Ascending aorta (tissue), 2 donors: ENCODE results near the gene SLC6A8. TPM values are rescaled to one million over a fixed set of nuclear protein-coding genes. Genes with fewer than 3 reads are reported as not detected.
"Not testable (repeated sequence)": the region's sequence is repeated elsewhere in the genome, so short reads cannot be mapped to it uniquely, and the experiment has no call there.

ENCODE experiments used
- DNase-seq, 2 donors: peaks; one replicate each; pipeline ENCODE4 v3.0.0-alpha.2; 2019; ENCODE audit warnings: low spot score in 2 of 2
- H3K27ac ChIP-seq, 2 donors: fragments of 200-600 bp; sonication (generic); one replicate each; pipeline ENCODE4 v1.5.1; 2016 to 2017; ENCODE audit warnings: mild to moderate bottlenecking in 1 of 2
- H3K27me3 ChIP-seq: fragments of 200-600 bp; sonication (generic); one replicate; pipeline ENCODE4 v1.5.1; 2017
- H3K36me3 ChIP-seq, 2 donors: fragments of 200-600 bp; sonication (generic); one replicate each; pipeline ENCODE4 v1.5.1; 2016
- H3K4me1 ChIP-seq, 2 donors: fragments of 200-600 bp; sonication (generic); one replicate each; pipeline ENCODE4 v1.5.1; 2016 to 2017; ENCODE audit warnings: mild to moderate bottlenecking in 1 of 2
- H3K4me3 ChIP-seq, 2 donors: fragments of 200-600 bp; sonication (generic); one replicate each; pipeline ENCODE4 v1.5.1; 2016 to 2017; ENCODE audit warnings: mild to moderate bottlenecking in 1 of 2
- H3K9me3 ChIP-seq, 2 donors: fragments of 200-600 bp; sonication (generic); one replicate each; pipeline ENCODE4 v1.5.1; 2016
- intact Hi-C: fragments of 100-400 bp; cut with DNase I; formaldehyde crosslinking; loops from one replicate; pipeline ENCODE4 v1.15.1; 2023
- total RNA-seq: library from RNA; depleted of rRNA; stranded (reverse); fragments of >200 nt; gene quantifications from one replicate; pipeline ENCODE4 v1.1.0, GENCODE V29; 2016
- TF ChIP-seq, protein P1 (sequence below), 3 experiments: fragments of 200-600 bp in 2 of 3; fragments of 450-650 bp in 1 of 3; sonication (generic) in 2 of 3; IDR thresholded peaks; one replicate each; pipeline ENCODE4 v1.5.1; 2016 to 2019; ENCODE audit warnings: antibody characterized with exemption in 3 of 3, mild to moderate bottlenecking in 1 of 3, moderate library complexity in 1 of 3

The SLC6A8 gene
- total RNA-seq, 1 donor from 2014 or later = 44.2 TPM

DNA sequence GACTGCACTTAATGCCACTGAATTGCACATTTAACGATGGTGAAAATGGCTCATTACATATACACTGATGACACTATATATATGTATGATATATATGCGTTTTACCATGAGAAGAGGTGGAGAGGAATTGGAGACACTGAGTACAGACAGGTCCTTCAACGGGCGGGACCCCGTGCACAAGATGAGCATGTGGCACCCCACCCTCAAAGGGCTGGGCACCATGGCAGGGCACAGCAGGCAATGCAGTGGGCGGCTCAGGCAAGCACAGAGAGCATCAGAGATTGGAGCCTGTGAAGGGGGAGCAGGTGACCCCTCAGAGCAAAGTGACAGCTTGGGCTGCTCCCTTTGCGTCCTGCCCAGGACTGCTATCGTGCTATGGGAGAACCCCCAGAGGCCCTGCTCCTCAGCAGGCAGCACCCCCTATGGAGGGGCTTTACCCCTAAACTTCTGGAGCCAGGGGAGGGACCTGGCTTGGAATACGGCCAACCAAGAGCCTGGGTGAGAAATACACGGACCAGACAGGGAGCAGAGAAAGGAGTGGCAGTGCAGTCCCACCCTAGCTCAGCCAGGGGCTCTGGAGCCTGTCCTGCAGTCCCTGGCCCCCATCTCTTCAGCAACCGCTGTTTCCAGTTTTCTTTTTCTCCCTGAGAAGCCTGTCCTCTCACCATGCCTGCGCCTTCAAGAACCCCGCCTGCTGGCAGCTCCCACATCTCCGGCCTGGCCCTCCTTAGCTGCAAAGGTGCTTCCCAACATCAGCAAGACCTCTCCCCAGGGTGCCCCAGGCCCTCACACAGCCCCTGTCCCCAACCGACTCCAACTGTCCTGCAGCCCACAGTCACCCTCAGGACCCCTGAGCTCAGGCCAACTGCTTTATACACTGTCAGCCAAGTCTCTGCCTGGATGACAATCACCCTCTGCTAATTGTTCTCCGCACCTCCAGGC, 10.5 kb downstream of the SLC6A8 start:
- peaks cover 14 to 17% of the 10 kb centered on the region in 2 donors for H3K36me3 ChIP-seq
- no peak overlapping the region for H3K4me3 ChIP-seq
- TF ChIP-seq, protein P1, sequence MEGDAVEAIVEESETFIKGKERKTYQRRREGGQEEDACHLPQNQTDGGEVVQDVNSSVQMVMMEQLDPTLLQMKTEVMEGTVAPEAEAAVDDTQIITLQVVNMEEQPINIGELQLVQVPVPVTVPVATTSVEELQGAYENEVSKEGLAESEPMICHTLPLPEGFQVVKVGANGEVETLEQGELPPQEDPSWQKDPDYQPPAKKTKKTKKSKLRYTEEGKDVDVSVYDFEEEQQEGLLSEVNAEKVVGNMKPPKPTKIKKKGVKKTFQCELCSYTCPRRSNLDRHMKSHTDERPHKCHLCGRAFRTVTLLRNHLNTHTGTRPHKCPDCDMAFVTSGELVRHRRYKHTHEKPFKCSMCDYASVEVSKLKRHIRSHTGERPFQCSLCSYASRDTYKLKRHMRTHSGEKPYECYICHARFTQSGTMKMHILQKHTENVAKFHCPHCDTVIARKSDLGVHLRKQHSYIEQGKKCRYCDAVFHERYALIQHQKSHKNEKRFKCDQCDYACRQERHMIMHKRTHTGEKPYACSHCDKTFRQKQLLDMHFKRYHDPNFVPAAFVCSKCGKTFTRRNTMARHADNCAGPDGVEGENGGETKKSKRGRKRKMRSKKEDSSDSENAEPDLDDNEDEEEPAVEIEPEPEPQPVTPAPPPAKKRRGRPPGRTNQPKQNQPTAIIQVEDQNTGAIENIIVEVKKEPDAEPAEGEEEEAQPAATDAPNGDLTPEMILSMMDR (IDR thresholded peaks at IDR 0.05) = no peak
- DNase-seq = no peak
- no peak overlapping the region for H3K27ac ChIP-seq
- no peaks in the 10 kb centered on the region for H3K4me1 ChIP-seq
- H3K27me3 ChIP-seq = no peaks in the 10 kb centered on the region
- no peaks in the 10 kb centered on the region for H3K9me3 ChIP-seq
- intact Hi-C loops = no loop called here

DNA sequence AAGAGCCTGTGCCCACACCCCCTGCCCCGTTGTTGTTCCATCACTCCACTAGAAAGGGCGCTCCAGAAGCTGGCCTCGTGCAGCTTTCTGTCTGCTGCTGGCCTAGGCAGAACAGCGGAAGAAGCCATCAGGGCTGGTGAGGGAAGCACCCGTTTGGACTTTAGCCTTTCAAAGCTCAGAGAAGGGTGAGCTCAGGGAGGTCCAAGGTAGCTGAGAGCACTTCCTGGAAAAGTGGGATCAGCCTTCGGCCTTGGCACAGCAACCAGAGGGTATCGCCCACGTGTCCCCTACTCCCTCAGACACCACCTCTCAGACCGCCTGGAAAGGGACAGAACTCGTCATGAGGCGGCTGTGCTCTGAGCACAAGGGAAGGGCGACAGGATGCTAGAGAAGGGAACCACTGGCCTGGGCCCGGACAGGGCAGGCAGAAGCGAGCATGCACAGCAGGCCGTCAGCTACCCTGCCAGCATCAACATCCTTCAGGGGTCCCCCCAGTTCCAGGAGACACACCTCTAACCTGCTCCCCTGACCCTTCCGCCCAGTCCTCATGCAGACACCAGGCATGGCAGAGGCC, 11.6 kb downstream of the SLC6A8 start:
- H3K4me1 ChIP-seq, H3K4me3 ChIP-seq, intact Hi-C loops, H3K9me3 ChIP-seq, H3K27ac ChIP-seq, H3K27me3 ChIP-seq, DNase-seq: not testable (repeated sequence)
- H3K36me3 ChIP-seq = peaks cover 14 to 17% of the 10 kb centered on the region in 2 donors

DNA sequence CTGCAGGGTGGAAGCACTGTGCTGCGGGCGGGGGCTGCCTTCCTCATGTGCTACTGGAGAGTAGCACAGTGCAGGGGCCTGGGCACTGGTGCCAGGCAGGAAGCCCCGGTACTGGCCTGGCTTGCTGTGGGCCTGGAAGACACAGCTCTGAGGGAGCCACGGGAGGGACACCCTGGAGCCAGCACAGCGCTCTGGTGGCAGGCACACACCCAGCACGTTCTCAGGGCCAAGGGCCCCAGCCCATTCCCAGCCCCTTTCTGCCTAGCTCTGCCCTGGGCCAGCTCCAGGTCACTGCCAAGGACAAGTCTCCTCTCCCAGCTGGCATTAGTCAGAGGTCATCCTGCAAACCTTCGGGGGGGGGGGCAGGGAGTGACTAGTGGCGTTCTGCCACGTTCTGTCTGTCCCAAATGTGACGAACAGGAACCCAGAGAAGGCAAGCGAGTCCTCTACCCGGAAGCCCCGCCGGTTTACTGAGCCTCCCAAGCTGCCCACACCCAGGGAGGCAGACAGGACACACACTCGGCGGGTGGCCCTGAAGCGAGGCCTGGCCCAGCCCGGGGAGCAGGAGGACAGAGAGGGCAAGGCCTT, 12.2 kb downstream of the SLC6A8 start:
- DNase-seq, H3K27me3 ChIP-seq, H3K4me1 ChIP-seq, intact Hi-C loops, H3K4me3 ChIP-seq, H3K9me3 ChIP-seq: not testable (repeated sequence)
- peaks cover 14 to 17% of the 10 kb centered on the region in 2 donors for H3K36me3 ChIP-seq
- H3K27ac ChIP-seq = peak overlapping the region in 1 of 2 donors; percentile 18

DNA sequence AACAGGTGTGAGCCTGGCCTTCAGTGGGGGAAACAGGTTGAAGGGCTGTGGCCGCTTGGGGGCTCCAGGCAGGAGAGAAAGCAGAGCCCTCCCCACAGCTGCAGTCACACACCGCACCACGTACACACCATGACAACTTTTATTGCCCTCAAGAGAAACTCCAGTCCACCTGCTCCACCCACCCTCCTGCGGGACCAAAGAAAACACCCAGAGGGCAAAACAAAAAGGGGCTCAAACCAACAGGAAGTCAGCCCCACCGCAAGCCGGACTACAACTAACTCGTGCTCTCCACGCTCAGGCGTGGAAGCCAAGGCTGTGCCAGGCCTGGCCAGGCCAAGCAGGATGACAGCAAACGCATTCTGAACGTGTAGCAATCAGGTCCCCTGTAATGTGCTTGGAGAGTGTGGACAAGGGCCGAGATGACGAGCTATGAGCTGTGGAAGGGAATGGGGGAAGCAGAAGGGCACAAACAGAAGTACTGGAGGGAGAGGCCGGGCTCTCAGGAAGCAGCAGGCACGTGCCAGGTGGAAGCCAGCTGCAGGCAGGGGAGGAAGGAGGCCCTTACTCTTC, 12.7 kb downstream of the SLC6A8 start:
- TF ChIP-seq, protein P1 (IDR thresholded peaks at IDR 0.05) = no peak
- Histone ChIP-seq H3K4me3 (no peak overlapping the region), H3K27ac (peak overlapping the region; percentile 11 to 18), H3K9me3 (no peaks in the 10 kb centered on the region), H3K27me3 (no peaks in the 10 kb centered on the region), H3K36me3 (peaks cover 14 to 17% of the 10 kb centered on the region in 2 donors), H3K4me1 (no peaks in the 10 kb centered on the region)
- intact Hi-C loops = no loop called here
- DNase-seq = no peak

DNA sequence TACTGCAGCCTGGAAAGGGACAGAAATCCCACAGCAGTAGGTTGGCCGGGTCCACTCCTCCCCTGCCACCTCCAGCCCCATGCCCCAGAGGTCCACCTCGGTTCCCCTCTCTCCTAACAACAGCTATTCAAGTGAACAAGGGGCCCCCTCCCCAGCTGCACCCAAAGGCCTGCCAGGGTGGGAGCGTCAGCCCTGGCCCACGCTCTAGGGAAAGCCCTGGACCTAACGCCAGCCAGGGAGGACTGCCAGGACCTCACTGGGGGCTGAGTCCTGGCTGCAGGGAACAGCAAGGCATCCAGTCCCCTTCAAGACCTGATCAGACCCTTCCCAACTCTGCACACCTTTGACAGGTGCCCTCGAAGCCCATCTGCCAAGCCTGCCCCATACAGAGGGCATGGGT, 13.2 kb downstream of the SLC6A8 start:
- Histone ChIP-seq H3K27me3 (no peaks in the 10 kb centered on the region), H3K27ac (peak overlapping the region in 1 of 2 donors; percentile 11), H3K4me1 (no peaks in the 10 kb centered on the region), H3K36me3 (peaks cover 14 to 17% of the 10 kb centered on the region in 2 donors), H3K9me3 (no peaks in the 10 kb centered on the region), H3K4me3 (no peak overlapping the region)
- no peak for DNase-seq
- intact Hi-C loops = no loop called here
- TF ChIP-seq, protein P1 (IDR thresholded peaks at IDR 0.05) = no peak

DNA sequence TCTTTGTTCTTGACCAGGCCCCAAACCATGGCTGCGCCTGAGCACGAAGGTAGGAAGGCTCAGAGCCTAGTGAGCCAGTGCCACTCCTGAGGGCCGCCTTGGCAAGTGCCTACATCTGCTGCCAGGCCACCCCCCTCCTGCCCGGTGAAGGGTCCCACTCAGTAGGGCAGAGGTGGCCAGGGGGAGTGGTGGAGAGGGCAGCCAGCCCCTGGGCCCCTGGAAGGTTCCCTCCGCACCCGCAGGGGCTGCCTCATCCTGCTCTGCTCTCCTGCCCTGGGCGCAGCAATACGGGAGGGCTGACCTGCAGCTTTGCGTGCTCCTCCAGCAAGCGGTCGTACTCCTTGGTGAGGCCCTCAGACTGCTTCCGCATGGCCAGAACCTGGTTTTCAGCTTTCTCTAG, 14.0 kb downstream of the SLC6A8 start:
- H3K9me3 ChIP-seq = no peaks in the 10 kb centered on the region
- no peaks in the 10 kb centered on the region for H3K4me1 ChIP-seq
- H3K27me3 ChIP-seq = no peaks in the 10 kb centered on the region
- TF ChIP-seq, protein P1 (IDR thresholded peaks at IDR 0.05) = no peak
- H3K36me3 ChIP-seq = peaks cover 14 to 17% of the 10 kb centered on the region in 2 donors
- intact Hi-C loops = no loop called here
- no peak overlapping the region for H3K4me3 ChIP-seq
- DNase-seq = no peak
- no peak overlapping the region for H3K27ac ChIP-seq
